ENCODE data around the gene DSCAML1.

Gene DSCAML1, protein sequence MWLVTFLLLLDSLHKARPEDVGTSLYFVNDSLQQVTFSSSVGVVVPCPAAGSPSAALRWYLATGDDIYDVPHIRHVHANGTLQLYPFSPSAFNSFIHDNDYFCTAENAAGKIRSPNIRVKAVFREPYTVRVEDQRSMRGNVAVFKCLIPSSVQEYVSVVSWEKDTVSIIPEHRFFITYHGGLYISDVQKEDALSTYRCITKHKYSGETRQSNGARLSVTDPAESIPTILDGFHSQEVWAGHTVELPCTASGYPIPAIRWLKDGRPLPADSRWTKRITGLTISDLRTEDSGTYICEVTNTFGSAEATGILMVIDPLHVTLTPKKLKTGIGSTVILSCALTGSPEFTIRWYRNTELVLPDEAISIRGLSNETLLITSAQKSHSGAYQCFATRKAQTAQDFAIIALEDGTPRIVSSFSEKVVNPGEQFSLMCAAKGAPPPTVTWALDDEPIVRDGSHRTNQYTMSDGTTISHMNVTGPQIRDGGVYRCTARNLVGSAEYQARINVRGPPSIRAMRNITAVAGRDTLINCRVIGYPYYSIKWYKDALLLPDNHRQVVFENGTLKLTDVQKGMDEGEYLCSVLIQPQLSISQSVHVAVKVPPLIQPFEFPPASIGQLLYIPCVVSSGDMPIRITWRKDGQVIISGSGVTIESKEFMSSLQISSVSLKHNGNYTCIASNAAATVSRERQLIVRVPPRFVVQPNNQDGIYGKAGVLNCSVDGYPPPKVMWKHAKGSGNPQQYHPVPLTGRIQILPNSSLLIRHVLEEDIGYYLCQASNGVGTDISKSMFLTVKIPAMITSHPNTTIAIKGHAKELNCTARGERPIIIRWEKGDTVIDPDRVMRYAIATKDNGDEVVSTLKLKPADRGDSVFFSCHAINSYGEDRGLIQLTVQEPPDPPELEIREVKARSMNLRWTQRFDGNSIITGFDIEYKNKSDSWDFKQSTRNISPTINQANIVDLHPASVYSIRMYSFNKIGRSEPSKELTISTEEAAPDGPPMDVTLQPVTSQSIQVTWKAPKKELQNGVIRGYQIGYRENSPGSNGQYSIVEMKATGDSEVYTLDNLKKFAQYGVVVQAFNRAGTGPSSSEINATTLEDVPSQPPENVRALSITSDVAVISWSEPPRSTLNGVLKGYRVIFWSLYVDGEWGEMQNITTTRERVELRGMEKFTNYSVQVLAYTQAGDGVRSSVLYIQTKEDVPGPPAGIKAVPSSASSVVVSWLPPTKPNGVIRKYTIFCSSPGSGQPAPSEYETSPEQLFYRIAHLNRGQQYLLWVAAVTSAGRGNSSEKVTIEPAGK (N-terminal part only)

DNA sequence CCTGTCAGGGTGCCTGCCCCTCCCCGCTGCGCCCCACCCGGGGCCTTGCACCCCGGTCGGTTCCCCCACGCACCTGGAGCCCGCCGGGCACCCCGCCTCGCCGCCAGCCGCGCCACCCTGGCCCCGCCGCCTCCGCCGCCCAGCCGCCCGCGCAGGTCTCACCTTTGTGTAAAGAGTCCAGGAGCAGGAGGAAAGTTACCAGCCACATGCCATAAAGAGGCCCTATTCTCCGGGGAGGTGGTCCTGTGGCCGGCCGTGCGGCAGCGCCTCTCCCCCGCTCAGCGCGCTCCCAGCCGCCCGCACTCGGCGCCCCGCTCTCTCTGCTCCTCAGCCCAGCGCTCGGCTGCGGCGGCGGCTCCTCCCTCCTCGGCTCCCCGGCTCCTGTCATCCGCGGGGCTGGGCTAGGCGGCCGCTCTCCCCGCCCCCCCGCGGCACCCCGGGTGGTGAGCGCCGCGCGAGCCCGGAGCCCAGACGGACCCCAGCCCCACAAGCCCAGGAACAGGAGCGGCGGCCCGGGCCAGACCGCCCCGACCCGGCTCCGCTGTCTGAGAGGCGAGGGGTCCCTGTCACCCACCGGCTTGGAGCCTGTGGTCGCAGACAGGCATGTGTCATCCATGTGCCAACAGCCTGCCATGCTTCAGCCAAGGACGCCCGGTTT lies at the start of gene DSCAML1:
TSS of gene DSCAML1 (minus strand) at position 345 of the 658 bp plus-strand sequence. CDS start at position 208, 137 bp downstream.
- peaks cover 89% of the 10 kb centered on the region for H3K27me3 ChIP-seq (ENCODE audit: control insufficient read depth, insufficient read depth, low read length)
- no peaks in the 10 kb centered on the region for H3K36me3 ChIP-seq (ENCODE audit: control insufficient read depth, insufficient read depth, low read length)
- no peak within 1 kb of the TSS for H3K27ac ChIP-seq (ENCODE audit: low read depth, low read length)
- H3K4me1 ChIP-seq (ENCODE audit: control insufficient read depth, insufficient read depth, low read length), result peaks cover 9% of the 10 kb centered on the region
- H3K4me3 ChIP-seq (ENCODE audit: low read depth, low read length), result peak within 1 kb of the TSS; percentile 67
- H3K9ac ChIP-seq (ENCODE audit: low read length), result no peak within 1 kb of the TSS
- H3K9me3 ChIP-seq (ENCODE audit: control insufficient read depth, insufficient read depth, low read depth, low read length), result no peaks in the 10 kb centered on the region

DNA sequence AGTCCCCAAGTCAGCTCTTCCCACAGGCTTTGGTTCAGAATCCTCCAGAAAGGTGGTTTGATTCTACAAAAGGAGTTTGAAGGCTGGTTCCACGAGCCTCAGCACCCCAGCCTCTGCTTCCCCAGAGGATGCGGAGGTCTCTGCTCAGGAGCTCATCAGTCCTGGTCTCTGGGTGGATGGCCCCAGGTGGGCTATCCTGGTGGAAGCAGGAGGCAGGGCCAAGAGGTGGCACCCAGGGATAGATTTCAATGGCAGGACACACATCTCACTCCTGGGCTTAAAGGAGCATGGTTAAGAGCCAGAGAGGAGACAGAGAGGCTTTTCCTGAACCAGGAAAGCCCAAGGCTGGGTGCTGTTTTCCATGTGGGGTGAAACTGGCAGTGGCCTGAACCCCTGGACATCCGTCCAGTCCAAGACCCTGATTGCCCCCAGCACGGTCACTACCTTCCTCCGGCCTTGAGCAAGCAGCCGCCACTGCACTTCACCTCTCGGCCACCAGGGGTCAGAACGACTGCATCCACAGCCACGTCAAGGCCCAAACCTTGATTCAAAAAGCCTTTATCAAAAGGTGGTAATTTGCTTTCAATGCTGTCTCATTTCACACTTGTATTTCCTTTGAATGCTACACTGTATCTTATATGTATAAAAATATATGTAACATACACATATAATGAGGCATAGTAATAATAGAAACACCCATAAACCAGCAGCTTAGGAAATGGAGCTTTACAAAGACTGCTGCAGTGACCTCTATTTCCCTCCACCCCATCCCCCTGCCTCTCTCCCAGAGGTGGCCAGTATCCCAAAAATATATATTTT lies 46.9 kb upstream of the DSCAML1 start:
- no peaks in the 10 kb centered on the region for H3K4me1 ChIP-seq (ENCODE audit: control insufficient read depth, insufficient read depth, low read length)
- H3K9ac ChIP-seq (ENCODE audit: low read length), result no peak overlapping the region
- H3K4me3 ChIP-seq (ENCODE audit: low read depth, low read length), result no peak overlapping the region
- H3K27me3 ChIP-seq (ENCODE audit: control insufficient read depth, insufficient read depth, low read length), result no peaks in the 10 kb centered on the region
- H3K9me3 ChIP-seq (ENCODE audit: control insufficient read depth, insufficient read depth, low read depth, low read length), result no peaks in the 10 kb centered on the region
- H3K36me3 ChIP-seq (ENCODE audit: control insufficient read depth, insufficient read depth, low read length), result no peaks in the 10 kb centered on the region
- no peak overlapping the region for H3K27ac ChIP-seq (ENCODE audit: low read depth, low read length)

DNA sequence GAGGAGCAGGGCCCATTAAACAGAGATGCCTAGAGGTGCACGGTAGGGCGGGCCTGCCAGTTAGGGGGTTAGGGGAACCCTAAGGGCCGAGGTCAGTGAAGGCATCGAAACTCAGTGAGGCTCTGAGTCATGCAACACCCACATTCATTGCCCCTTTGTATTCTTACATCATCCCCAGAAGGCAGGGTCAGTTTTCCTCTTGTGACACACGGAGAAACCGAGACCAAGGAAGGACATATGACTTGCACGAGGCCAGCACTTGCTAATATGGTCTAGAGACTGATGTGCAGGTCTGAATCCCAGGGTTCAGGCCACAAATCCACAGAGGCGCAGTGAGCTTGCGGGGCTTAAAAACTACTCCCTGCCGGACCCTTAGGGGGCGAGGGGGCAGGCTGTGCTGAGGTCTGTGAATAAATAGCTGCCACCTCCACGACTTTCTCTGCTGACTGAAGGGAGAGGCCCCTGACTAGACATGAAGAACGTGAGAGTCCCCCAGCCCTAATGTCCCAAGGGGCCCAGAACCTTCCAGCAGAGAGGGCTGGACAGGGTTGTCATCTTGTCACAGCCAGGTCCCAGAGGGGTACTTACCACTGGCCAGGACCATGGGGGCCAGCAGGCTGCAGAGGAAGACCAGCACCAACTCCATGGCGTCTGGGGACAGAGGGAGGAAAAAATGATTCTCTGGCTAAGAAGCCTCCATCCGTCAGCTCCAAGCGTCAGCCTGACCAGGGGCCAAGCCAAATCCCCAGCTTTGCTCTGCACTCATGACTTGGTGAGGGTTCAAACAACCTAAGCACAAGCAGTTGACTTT lies 45.3 kb upstream of the DSCAML1 start:
- Histone ChIP-seq H3K9me3 (ENCODE audit: control insufficient read depth, insufficient read depth, low read depth, low read length) (no peaks in the 10 kb centered on the region), H3K4me3 (ENCODE audit: low read depth, low read length) (no peak overlapping the region), H3K9ac (ENCODE audit: low read length) (no peak overlapping the region), H3K27ac (ENCODE audit: low read depth, low read length) (no peak overlapping the region), H3K27me3 (ENCODE audit: control insufficient read depth, insufficient read depth, low read length) (no peaks in the 10 kb centered on the region), H3K36me3 (ENCODE audit: control insufficient read depth, insufficient read depth, low read length) (no peaks in the 10 kb centered on the region), H3K4me1 (ENCODE audit: control insufficient read depth, insufficient read depth, low read length) (peaks cover 6% of the 10 kb centered on the region; the same call in 1 of the 2 replicates)

DNA sequence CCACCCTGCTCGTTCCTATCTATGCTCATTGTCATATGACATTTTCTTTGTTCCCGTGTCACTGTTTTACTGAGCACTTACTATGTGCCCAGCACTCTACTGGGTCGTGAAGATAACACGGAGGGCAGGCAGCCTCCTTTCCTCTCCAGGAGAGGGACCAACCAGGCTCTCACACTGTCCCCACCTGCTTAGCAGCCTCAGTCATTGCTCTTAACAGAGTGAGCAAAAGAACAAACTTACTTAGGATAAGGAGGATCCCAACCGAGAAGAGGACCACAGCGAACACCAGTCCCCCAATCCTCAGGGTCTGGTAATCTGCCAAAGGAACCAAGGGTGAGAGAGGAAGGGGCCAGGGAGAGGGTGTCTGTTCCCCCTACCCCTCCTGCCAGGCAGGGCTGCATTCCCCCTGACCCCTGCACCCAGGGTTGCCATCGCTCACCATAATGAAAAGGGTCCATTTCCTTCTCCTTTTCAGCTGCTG lies 44.6 kb upstream of the DSCAML1 start:
- Histone ChIP-seq H3K4me3 (ENCODE audit: low read depth, low read length) (no peak overlapping the region), H3K4me1 (ENCODE audit: control insufficient read depth, insufficient read depth, low read length) (peaks cover 9% of the 10 kb centered on the region; the same call in 1 of the 2 replicates), H3K36me3 (ENCODE audit: control insufficient read depth, insufficient read depth, low read length) (no peaks in the 10 kb centered on the region), H3K27me3 (ENCODE audit: control insufficient read depth, insufficient read depth, low read length) (no peaks in the 10 kb centered on the region; the same call in 1 of the 2 replicates), H3K9me3 (ENCODE audit: control insufficient read depth, insufficient read depth, low read depth, low read length) (no peaks in the 10 kb centered on the region), H3K9ac (ENCODE audit: low read length) (no peak overlapping the region), H3K27ac (ENCODE audit: low read depth, low read length) (no peak overlapping the region)

DNA sequence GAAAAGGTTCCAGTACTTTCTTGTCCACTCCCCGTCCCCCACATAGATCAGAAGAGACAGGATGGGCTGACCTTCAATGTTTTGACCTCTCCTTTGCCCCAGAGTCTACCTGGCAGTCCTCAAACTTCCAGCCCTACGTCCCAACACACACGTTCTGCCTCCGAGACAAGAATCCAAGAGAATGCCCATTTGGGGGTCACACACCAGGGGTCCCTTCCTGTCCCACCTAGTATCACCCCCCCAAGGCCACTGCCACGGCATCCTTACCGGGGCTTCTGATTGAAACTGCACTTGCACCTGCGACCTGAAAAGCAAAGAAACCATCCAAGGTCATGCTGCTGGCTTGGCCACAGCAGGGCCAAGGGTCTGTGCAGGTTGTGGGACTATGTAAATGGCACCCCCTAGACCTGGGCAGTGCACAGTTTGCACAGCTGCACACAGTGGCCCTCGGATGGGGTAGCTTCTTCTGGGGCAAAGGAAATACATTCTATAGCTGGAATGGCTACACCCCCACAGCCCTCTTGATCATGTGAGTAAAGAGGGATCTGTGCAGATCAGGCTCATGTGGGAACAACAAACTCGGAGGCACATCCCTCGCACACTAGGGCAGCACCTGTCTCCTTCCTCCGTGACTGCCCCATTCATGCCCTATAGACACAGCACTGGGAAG lies 44.0 kb upstream of the DSCAML1 start:
- Histone ChIP-seq H3K27me3 (ENCODE audit: control insufficient read depth, insufficient read depth, low read length) (no peaks in the 10 kb centered on the region; the same call in 1 of the 2 replicates), H3K4me1 (ENCODE audit: control insufficient read depth, insufficient read depth, low read length) (peaks cover 9% of the 10 kb centered on the region; the same call in 1 of the 2 replicates), H3K9ac (ENCODE audit: low read length) (no peak overlapping the region)

DNA sequence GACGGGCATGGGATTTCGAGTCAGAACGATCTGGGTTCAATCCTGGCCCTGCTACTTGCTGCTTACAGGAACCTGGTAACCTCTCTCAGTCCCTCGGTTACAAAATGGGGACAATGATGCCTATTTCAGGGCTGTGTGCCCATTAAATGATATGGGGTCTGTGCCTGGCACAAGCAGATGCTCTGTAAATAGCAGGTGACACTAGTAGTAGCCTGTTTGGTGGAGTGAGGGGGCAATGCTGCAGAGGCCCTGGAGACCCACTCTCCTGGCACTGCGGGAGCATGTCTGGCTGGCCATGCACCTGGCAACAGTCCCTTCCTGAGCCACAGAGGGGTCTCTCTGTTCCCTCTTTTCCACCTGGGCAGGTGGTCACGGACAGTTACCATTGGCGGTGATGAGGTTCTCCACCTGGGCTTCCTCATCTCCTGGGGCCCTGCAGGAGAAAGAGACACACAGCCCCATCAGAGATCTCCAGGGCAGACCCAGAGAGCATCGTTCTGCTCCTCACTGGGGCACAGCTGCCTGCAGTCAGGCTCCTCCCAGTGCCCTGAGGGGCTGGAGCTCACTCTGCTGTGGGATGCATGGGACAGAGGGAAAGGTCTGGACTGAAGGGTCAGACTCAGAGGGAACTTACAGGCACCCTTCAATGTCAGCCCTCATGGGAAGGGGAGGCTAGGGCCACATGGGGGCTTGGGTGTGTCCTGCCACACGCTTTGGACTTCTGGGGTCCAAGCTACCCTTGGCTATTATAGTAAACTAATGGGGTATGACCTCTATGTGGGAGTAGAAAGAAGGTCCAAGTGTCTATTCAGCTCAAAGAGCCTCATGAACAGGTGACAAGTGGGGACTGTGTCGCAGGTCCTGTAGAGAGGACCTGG lies 43.2 kb upstream of the DSCAML1 start:
- no peaks in the 10 kb centered on the region for H3K9me3 ChIP-seq (ENCODE audit: control insufficient read depth, insufficient read depth, low read depth, low read length)
- no peaks in the 10 kb centered on the region for H3K36me3 ChIP-seq (ENCODE audit: control insufficient read depth, insufficient read depth, low read length)
- H3K27ac ChIP-seq (ENCODE audit: low read depth, low read length), result no peak overlapping the region
- no peaks in the 10 kb centered on the region; the same call in 1 of the 2 replicates for H3K27me3 ChIP-seq (ENCODE audit: control insufficient read depth, insufficient read depth, low read length)
- no peak overlapping the region for H3K9ac ChIP-seq (ENCODE audit: low read length)
- H3K4me3 ChIP-seq (ENCODE audit: low read depth, low read length), result no peak overlapping the region
- H3K4me1 ChIP-seq (ENCODE audit: control insufficient read depth, insufficient read depth, low read length), result peaks cover 9% of the 10 kb centered on the region; the same call in 1 of the 2 replicates

More for the DNA sequence above, 44.0 kb upstream of the DSCAML1 start:
- Histone ChIP-seq H3K4me3 (ENCODE audit: low read depth, low read length) (no peak overlapping the region), H3K9me3 (ENCODE audit: control insufficient read depth, insufficient read depth, low read depth, low read length) (no peaks in the 10 kb centered on the region), H3K27ac (ENCODE audit: low read depth, low read length) (no peak overlapping the region), H3K36me3 (ENCODE audit: control insufficient read depth, insufficient read depth, low read length) (no peaks in the 10 kb centered on the region)

DNA sequence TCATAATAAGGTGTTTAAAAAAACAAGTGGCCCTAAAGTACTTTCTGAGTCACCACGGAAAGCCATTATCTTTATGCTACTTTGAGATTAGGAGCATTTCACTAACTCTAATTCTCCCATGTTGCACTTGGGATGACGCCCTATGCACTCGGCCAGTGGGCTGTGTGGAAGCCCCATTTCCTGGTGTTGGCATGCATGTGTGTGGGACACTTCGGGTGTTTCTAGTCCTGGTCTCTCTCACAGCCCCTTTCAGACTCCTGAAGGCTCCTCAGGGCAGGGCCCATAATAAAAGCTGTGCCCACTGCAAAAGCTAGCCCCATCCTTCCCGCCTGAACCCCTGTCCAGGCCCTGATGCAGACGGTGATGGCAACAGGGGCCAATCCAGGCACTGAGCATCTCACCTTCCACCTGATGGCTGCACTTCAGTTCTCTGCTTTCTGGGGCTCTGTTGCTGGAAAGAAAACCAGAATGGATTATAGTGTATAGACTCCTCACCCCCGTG lies 42.4 kb upstream of the DSCAML1 start:
- no peaks in the 10 kb centered on the region; the same call in 1 of the 2 replicates for H3K27me3 ChIP-seq (ENCODE audit: control insufficient read depth, insufficient read depth, low read length)

DNA sequence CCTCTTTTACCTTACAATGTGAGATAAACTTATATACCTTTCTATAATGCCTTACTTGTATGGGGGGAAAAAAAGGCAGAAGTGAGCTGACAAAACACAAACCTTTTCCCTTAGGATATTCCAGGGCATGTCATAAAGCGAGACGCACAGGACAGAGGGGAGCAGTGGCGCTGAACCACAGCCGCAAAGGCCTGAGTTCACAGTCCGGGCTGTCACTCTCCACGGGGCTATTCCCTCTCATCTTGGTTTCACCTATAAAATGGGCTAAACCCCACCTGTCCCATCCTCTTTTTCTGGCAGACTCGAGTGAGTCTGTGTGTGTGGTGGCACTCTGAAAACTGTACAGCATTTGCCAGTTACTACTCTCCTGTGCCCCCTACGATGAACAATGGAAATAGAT lies 41.9 kb upstream of the DSCAML1 start:
- Histone ChIP-seq H3K9ac (ENCODE audit: low read length) (no peak overlapping the region), H3K9me3 (ENCODE audit: control insufficient read depth, insufficient read depth, low read depth, low read length) (no peaks in the 10 kb centered on the region), H3K4me1 (ENCODE audit: control insufficient read depth, insufficient read depth, low read length) (peaks cover 9% of the 10 kb centered on the region; the same call in 1 of the 2 replicates), H3K27me3 (ENCODE audit: control insufficient read depth, insufficient read depth, low read length) (no peaks in the 10 kb centered on the region; the same call in 1 of the 2 replicates), H3K27ac (ENCODE audit: low read depth, low read length) (no peak overlapping the region), H3K4me3 (ENCODE audit: low read depth, low read length) (no peak overlapping the region), H3K36me3 (ENCODE audit: control insufficient read depth, insufficient read depth, low read length) (no peaks in the 10 kb centered on the region)

More for the DNA sequence above, 42.4 kb upstream of the DSCAML1 start:
- Histone ChIP-seq H3K4me1 (ENCODE audit: control insufficient read depth, insufficient read depth, low read length) (peaks cover 9% of the 10 kb centered on the region; the same call in 1 of the 2 replicates), H3K9ac (ENCODE audit: low read length) (no peak overlapping the region), H3K27ac (ENCODE audit: low read depth, low read length) (no peak overlapping the region), H3K9me3 (ENCODE audit: control insufficient read depth, insufficient read depth, low read depth, low read length) (no peaks in the 10 kb centered on the region), H3K36me3 (ENCODE audit: control insufficient read depth, insufficient read depth, low read length) (no peaks in the 10 kb centered on the region), H3K4me3 (ENCODE audit: low read depth, low read length) (no peak overlapping the region)

Data from HUES6 (cell line).